Activated CD4-positive, CD25-positive, alpha-beta regulatory T cell treated with anti-CD3 and anti-CD28 coated beads, Interleukin-2, amount 50 U/mL, for 24 hours (primary cell): Measurements from ENCODE around the gene TPRG1.

ENCODE experiments used
- ATAC-seq, 2 donors: fragments of 150-1000 bp; cut with Tn5 transposase; one replicate each; pipeline ENCODE4 v1.10.0; 2021; ENCODE audit warnings: mild to moderate bottlenecking in 1 of 2, moderate library complexity in 1 of 2

TPRG1 gene

GRCh38 chr3:189232790-189233189 lies 61.0 kb downstream of the TPRG1 start:
- ATAC-seq, result no peak

- no peak for ATAC-seq
Measured at GRCh38 chr3:189233225-189233858, 61.6 kb downstream of the TPRG1 start.

- no peak for ATAC-seq
Measured at GRCh38 chr3:189235214-189235613, 63.4 kb downstream of the TPRG1 start.

GRCh38 chr3:189236352-189236751 lies 64.6 kb downstream of the TPRG1 start:
- peak; percentile 56 to 69 for ATAC-seq

GRCh38 chr3:189237526-189237925 lies 65.8 kb downstream of the TPRG1 start:
- no peak for ATAC-seq

- ATAC-seq, result no peak
Measured at GRCh38 chr3:189238071-189238470, 66.3 kb downstream of the TPRG1 start.

GRCh38 chr3:189239616-189240015 lies 67.8 kb downstream of the TPRG1 start:
- ATAC-seq, result no peak

GRCh38 chr3:189249987-189250386 lies 78.2 kb downstream of the TPRG1 start:
- ATAC-seq, result no peak

GRCh38 chr3:189258261-189258660 lies 86.5 kb downstream of the TPRG1 start:
- ATAC-seq, result no peak

GRCh38 chr3:189260556-189261493 lies 89.1 kb downstream of the TPRG1 start:
- no peak for ATAC-seq

- ATAC-seq, result no peak
Measured at GRCh38 chr3:189262746-189263145, 91.0 kb downstream of the TPRG1 start.

- ATAC-seq, result no peak
Measured at GRCh38 chr3:189267981-189268613, 96.3 kb downstream of the TPRG1 start.

- ATAC-seq, result no peak
Measured at GRCh38 chr3:189269365-189269764, 97.6 kb downstream of the TPRG1 start.

GRCh38 chr3:189270248-189270832 lies 98.6 kb downstream of the TPRG1 start:
- ATAC-seq, result peak; percentile 46 to 62

GRCh38 chr3:189272500-189273119 lies 100.8 kb downstream of the TPRG1 start:
- ATAC-seq, result no peak

GRCh38 chr3:189273736-189274135 lies 102.0 kb downstream of the TPRG1 start:
- ATAC-seq, result no peak

GRCh38 chr3:189275182-189275581 lies 103.4 kb downstream of the TPRG1 start:
- no peak for ATAC-seq

- no peak for ATAC-seq
Measured at GRCh38 chr3:189275852-189276251, 104.1 kb downstream of the TPRG1 start.

- ATAC-seq, result no peak
Measured at GRCh38 chr3:189276444-189277219, 104.9 kb downstream of the TPRG1 start.

GRCh38 chr3:189277711-189278110 lies 105.9 kb downstream of the TPRG1 start:
- no peak for ATAC-seq

GRCh38 chr3:189278221-189278620 lies 106.5 kb downstream of the TPRG1 start:
- ATAC-seq, result no peak

GRCh38 chr3:189282189-189282588 lies 110.4 kb downstream of the TPRG1 start:
- no peak for ATAC-seq
